ENCODE measurements around the gene RANBP3.
A peak's percentile ranks its signal among the peaks of the same experiment; 100 is the strongest.

The RANBP3 gene

DNA sequence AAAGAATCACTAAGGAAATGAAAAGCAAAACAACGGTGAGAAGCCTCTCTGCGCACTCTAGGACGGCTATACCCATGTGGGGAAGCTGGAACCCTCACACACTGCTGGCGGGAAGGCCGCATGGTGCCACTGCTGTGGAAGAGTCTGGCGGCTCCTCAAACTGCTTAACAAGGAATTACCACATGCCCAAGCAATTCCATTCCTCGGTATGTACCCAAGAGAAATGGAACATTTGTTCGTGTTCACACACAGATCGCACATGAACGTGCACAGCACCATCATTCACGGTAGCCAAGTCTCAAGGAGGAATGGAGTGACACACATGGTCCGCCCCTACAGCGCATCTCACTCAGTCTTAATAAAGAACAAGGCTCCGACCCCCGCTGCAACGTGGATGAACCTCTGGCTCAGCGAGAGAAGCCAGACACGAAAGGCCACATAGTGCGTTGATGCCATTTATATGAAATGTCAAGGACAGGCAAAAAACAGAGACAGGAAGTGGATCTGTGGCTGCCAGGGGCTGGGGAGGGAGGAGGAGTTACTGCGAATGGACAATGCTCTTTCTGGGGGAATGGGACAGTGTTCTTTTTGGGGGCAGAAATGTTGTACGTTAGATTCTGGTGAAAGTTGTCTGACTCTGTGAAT lies 56.3 kb downstream of the RANBP3 start:
- DNase-seq: no peak

DNA sequence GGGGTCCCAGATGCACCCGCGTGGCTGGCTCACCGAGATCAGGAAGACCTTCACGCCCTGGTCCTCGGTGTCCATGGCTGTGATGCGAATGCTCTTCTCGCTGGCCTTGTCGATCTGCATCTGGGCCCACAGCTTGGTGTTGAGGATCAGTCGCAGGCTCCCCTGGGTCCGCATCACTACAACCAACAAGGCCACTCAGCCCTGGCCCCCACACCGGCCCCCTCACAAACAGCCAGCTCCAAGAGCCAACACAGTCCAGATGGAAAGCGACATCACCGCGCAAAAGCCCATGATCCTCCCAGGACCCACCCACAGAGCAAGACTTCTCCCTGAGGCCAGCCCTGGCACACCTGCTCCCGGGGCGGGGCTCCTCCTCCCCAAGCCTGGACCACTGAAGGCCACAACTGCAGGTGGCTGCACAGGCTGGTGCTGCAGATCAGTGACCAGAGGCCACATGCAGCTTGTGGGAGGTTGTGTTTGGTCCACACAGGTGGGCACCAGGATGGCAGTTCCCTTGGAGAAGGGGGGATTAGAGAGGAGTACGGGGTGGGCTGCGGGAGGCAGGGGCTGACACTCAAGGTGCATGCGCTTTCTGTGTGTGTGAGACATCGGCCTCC lies 59.4 kb downstream of the RANBP3 start:
- no peak for DNase-seq

DNA sequence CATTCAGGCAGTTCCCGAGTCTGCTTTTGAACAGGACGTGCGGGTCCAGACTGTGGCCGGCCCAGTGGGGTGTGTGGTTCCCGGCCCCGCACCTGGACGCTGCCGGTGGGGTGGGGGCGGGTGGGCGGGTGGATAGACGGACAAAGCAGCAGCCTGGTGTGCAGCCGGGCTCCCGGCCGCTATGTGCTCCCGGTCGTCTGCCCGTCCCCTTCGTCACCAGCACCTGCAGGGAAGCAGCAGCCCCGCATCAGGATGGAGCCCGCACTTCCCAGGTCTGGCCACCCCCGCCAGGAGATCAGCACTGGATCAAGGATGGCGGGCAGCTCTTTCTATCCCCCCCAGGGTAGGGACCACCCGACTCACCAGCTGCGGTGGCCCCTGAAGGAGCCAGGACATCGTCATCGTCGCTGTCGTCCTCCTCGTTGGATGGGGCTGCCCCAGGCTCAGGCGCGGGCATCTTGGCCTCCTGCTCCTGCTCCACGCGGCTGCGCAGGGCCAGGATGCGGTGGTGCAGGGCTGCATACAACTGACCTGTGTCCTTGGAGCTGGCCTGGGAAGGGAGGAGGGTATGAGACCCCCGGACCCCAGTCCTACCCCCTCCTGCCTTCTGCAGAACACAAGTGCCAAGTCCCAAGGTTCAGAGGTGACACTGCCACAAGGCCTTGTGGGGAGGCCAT lies 60.4 kb downstream of the RANBP3 start:
- DNase-seq: no peak

DNA sequence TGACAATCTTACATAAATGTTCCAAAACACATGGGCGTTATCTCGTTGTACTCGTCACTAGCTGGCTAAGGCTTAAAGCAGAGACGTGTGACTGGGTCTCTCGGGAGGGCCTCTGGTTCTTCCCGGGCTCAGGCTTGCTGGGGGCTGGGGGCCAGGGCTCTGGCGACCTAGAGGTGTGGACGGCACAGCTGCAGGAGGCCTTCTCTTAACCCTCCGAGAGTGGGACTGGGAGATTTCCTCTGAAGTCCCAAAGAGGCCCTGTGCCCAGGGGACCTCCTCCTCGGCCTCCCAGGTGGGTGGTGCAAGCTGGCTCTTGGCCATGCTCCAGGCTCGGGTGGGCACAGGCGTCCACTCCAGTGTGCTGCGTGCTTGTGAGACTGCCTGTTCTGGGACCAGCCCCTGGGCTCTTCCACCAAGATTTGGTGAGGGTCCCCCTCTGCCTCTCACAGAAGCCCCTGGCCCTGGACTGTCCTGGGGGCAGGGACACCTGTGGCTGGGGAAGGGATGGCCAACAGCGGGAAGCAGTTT lies 61.7 kb downstream of the RANBP3 start:
- no peak for DNase-seq

DNA sequence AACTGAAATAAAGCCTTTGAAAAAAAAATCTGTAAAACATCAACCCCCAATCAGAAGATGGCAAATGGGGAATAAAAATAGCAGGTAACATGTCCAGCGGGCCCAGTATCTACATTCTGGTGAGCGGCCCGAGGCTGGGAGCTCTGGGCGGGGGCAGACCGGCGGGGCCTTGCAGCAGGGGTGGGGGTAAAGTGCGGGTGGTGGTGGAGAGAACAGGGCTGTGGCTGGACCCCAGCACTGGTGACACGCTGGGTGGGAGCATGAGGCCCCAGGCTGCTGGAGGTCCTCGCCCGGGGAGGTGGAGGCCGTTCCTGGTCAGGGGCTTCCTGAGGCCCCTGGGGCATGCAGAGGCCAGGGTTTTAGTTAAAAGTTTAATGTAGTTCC lies 62.2 kb downstream of the RANBP3 start:
- DNase-seq: no peak

DNA sequence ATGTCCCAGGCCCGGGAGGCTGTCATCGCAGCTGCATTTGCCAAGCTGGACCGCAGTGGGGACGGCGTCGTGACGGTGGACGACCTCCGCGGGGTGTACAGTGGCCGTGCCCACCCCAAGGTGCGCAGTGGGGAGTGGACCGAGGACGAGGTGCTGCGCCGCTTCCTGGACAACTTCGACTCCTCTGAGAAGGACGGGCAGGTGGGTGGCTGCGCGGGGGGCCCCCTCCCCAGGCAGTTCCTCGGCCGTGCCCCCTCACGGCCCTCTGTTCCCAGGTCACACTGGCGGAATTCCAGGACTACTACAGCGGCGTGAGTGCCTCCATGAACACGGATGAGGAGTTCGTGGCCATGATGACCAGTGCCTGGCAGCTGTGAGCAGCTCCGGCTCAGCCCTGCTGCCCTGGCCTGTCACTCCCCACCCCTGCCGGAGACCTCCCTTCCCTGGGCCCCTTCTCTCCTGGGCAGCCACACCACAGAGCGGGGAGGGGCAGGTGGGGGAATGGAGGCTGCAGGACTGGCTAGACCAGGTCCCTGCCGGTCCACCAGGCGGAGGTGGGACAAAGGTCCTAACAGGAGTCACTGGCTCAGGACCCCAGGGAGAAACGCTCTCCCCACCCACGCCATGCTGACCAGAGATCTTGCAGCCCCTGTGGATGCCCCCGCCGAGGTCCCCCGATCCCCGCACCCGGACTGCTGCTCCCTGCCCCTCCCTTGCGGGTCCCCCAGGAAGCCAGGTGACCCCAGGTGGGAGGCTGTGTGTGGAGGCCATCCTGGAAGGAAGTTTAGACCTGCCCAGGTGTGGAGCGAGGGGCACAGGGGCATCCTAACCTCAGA lies 62.8 kb downstream of the RANBP3 start:
- no peak for DNase-seq

DNA sequence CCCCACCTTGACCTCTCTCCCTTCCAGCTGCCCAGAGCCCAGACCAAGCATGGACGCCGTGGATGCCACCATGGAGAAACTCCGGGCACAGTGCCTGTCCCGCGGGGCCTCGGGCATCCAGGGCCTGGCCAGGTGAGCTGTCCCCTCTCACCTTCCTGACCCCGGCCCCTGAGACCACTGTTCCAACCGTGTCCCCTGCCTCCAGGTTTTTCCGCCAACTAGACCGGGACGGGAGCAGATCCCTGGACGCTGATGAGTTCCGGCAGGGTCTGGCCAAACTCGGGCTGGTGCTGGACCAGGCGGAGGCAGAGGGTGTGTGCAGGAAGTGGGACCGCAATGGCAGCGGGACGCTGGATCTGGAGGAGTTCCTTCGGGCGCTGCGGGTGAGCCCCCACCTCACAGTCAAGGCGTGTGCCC lies 63.6 kb downstream of the RANBP3 start:
- DNase-seq: no peak

DNA sequence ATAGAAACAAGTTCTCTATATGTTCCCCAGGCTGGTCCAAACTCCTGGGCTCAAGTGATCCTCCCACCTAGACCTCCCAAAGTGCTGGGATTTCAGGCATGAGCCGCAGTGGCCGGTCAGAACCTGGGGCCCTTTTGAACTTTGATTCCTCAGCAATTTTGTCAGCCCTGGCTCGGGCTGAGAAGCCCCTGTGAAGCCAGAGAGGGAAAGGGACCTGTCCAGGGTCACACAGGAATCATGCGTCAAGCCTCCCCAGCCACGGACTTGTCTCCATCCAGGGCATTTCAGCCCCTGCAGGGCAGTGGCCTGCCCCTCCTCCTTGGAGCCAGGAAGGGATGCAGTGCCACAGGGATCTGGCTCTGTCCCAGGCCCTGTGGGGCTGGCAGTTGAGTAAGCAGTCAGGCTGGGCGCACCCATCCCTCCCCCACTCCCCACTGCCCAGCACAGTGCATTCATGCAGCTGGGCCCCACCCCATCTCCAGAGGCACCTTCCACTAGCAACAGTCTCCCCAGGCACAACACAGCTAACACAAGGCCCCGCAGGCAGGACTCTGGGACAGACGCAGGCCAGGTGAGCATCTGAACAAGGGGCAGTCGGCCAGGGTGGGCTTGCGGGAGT lies 64.1 kb downstream of the RANBP3 start, which contains the start of gene CAPS:
TSS of gene CAPS (plus strand) at position 516 of the 619 bp plus-strand sequence. CDS start 153 bp downstream, outside the sequence.
- DNase-seq: no peak

DNA sequence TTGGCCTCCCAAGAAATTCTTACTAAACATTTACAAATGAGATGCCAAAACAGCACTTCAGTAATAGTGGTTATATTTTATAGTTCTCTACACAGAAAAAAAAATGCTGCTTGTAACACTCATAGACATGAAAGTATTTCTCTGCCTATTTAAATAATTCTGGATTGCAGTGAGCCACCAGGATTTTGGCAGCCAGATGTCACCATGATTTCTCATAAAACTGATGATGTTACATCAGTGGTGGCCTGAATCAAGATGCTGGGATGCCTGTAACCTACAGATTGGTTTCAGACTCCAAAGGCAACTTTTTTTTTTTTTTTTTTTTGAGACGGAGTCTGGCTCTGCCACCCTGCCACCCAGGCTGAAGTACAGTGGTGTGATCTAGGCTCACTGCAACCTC lies 66.6 kb downstream of the RANBP3 start:
- DNase-seq: no peak

DNA sequence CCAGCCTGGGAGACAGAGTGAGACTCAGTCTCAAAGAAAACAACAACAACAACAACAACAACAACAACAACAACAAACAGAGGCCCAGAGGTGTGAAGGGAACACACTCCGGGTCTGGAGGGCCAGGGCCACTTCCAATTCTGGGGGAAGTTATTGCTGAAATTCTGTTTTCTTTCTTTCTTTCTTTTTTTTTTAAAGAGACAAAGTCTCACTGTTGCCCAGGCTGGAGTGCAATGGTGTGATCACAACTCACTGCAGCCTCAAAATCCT lies 67.4 kb downstream of the RANBP3 start:
- no peak for DNase-seq

DNA sequence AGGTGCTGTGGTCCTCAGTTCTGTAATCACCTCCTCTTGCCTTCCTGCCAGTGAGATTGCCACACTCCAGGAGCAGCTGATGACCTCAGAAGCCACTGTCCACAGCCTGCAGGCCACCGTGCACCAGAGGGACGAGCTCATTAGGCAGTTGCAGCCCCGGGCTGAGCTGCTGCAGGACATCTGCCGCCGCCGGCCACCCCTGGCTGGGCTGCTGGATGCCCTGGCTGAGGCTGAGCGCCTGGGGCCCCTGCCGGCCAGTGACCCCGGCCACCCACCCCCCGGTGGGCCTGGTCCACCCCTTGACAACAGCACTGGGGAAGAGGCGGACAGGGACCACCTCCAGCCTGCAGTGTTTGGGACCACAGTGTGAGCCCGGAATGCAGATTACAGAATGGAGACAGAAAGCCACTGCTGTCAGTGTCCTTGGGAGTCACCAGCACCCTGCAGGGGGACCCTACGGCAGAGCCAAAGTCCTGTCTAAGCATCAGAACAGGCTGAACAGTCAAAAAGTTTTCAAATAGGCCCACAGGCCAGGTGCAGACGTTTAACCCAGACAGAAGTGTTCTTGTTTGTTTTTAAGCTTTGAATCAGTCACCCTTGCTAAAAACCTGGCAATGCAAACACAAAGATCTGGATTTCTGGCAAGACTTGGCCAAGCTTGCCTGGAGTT lies 69.0 kb downstream of the RANBP3 start:
- no peak for DNase-seq

DNA sequence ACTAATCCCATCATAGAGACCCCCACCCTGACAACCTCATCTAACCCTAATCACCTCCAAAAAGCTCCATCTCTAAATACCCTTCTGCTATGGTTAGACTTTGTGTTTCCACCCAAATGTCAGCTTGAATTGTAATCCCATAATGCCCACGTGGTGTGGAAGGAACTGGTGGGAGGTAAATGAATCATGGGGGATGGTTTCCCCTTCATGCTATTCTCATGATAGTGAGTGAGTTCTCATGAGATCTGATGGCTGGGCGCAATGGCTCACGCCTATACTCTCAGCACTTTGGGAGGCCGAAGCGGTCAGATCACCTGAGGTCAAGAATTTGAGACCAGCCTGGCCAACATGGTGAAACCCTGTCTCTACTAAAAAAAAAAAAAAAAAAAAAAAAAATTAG lies 70.7 kb downstream of the RANBP3 start:
- no peak for DNase-seq

DNA sequence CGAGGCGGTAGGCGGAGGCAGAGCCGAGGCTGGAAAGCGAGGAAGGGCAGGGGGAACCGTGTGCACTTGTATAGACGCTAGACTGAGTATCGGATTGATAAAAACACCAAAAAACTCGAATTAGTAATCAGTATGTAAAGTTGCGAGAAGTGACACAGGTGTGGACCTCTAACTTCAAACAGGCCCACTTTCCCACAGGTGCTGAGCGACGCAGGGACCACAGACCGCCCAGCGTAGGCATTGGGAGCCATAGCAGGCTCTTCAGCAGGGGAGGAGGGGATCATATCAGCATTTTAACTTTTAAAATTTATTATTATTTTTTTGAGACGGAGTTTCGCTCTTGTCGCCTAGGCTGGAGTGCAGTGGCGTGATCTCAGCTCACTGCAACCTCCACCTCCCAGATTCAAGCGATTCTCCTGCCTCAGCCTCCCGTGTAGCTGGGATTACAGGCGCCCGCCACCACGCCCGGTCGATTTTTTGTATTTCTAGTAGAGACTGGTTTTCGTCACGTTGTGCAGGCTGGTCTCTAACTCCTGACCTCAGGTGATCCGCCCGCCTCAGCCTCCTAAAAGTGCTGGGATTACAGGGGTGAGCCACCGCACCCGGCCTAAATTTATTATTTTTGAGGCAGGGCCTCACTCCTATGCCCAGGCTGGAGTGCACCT lies 72.7 kb downstream of the RANBP3 start:
- no peak for DNase-seq

DNA sequence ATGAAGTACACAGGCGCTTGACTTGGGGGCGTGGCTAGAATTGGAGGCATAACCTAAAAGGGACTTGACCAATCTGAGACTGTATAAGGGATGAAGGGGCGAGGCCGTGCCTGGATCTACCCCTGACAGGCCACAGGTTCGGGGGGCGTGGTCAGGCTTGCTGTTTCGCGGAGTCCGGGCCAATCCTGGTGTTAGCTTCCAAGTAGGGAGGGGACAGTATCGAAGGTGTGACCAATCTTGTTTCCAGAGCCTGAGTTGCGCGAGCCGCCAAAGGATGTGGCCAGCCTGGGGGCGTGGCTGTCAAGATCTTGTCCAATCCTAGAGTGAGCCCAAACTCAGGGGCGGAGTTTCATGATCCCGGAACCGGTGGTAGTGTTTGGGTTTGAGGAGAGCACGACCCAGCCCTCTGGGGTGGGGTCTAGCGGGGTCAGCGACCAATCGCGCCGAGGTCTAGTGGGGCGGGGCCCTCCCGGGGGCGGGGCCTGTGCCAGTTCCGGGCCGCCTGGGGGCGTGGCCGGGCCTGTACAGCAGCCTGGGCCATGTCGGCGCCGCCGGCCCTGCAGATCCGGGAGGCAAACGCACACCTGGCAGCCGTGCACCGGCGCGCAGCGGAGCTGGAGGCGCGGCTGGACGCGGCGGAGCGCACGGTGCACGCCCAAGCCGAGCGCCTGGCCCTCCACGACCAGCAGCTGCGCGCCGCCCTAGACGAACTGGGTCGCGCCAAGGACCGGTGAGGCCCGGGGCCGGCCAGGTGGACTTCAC lies 73.4 kb downstream of the RANBP3 start, which contains the start of gene VMAC:
TSS of gene VMAC (plus strand) at position 521 of the 762 bp plus-strand sequence. CDS start at position 540, 19 bp downstream.
- DNase-seq: peak; percentile 100

DNA sequence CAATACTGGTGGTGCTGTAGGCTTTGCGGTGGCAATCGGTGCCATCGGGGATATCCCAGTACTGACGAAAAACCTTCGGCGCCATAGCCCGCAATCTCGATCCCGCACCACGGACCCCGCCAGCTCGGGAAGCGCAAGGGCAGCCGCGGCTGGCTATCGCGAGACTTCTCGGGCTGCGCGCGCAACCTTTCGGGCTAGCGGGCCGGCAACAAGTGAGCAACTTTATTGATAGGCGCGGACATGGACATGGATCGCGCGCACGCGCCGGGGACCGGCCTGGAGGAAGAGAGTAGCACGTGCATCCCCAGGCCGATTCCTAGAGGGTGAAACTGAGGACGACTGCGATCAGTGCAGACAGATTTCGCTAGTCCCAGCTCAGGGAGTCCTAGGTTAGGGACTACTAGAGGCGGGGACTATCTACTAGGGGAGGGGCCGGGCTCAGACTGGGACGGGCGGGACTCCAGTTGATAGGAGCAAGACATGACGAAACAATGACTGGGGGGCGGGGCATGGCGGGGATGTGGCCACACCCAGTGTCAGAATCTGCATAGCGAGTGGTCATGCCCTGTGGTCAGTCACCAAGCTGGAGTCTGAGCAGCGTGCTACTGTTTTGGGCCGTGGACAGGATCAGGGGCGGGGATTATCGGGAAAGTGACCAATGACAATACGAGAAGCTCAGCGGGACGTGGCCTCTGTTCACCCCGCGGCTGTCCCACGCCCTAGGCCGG lies 74.2 kb downstream of the RANBP3 start, which contains the start of gene NDUFA11:
TSS of gene NDUFA11 (minus strand) at position 167 of the 728 bp plus-strand sequence. CDS start at position 85, 82 bp downstream.
- peak; percentile 93 for DNase-seq

DNA sequence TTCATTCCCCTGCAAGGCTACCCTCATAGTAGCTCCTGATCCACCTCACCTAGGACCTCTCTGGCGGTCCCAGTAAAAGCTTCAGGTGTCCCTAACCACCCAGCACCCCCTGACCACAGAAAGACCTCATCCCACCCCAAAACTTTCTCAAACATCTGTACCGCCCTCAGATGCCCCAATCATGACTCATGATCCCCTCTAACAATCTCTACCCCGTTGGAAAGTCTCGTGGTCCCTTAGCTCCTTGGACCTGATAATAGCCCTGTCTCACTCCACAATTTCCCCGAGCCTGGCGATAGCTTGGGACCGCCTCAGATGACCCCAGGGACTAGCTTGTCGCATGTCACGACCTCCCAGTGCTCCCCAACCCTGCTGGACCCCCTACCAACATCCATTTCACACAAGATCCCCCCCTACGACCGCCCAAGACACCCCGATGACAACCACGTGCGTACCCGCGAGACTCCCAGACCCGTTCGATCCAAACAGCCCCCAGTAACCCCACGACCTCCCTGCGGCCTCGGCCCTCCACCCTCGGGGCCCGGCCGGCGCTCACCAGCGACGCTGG lies 74.8 kb downstream of the RANBP3 start:
- DNase-seq: no peak

DNA sequence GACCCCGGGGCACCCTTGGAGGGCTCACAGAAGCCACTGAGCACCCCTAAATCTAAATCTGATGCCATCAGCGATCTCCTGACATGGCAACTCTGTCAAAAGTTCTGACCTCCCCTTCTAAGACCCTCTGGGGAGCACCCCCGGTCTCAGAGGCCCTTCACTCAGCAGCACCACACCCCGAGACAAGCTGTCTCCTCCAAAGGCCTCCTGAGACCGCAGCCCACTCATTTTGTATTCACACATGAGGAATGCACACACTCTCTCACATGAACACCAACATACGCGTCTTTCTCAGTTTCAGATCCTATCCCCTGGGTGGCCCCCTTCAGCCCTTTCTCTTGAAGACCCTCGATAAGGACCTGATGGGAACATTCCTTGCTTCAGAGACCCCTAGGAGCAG lies 77.0 kb downstream of the RANBP3 start:
- no peak for DNase-seq

DNA sequence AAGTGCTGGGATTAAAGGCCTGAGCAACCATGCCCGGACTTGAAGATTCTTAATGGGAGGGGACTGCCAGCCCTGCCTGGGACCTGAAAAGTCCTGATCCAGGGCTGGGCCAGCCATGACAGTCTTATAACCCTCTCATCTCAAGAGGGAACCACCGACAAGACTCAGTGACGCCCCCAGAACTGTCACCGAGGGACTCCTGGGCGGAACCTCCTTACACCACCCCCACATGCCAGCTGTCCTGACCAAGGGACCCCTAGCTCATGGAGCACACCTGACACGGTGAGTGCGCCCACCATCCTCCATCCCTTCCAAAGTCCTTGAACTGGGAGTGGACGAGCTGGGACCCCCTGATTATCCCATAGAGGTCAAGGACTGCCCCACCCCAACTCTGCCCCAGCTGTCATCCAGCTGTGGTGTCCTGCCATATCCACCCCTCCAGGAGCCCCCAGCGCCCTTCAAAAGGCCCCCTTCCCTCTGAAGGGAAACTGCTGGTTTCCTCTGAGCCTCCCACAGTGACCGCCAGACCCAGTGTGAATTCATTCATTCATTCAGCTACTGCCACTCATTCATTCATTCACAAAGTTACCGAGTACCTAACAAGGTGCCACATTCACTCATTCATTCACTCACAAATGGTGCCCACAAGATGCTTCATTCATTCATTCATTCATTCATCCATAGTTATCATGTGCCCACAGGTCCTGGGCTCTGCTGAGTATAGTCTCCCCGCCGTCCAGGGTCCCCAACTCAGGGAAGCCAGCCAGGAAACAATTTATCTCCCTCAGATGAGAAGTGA lies 78.0 kb downstream of the RANBP3 start:
- no peak for DNase-seq
